SK-N-SH (cell line): ENCODE data around the gene PHACTR3. TPM values are rescaled to one million over a fixed set of nuclear protein-coding genes. Genes with fewer than 3 reads are reported as not detected.

Experiments
- CTCF ChIA-PET: fragments of 300-600, 350-600 bp; formaldehyde crosslinking; extraction: SDS; loops from one replicate; lab custom pipeline; 2021; lab: Yijun Ruan, JAX
- POLR2A ChIA-PET: fragments of 350-600 bp; sonication (Branson Sonifier 250); formaldehyde crosslinking; extraction: SDS; loops from one replicate; lab custom pipeline; 2020; ENCODE audit warnings: antibody characterized with exemption, inconsistent platforms; lab: Yijun Ruan, JAX
- DNase-seq: peaks from one replicate; pipeline ENCODE4 v3.0.0; 2012
- H2AFZ ChIP-seq: fragments of 200-600 bp; sonication (generic); 2 replicates; pipeline ENCODE4 v1.8.1; 2016; ENCODE audit warnings: antibody characterized with exemption, mild to moderate bottlenecking, low read depth
- H3F3A ChIP-seq: fragments of 200-600 bp; sonication (generic); replicated peaks from 2 replicates; pipeline ENCODE3; 2016; ENCODE audit warnings: antibody characterized with exemption, mild to moderate bottlenecking; ENCODE audit not compliant: insufficient read depth
- H3K27ac ChIP-seq, 2 experiments: fragments of 200-500 bp in 1 of 2; fragments of 200-600 bp in 1 of 2; sonication (Bioruptor generic) in 1 of 2; sonication (generic), shearing (Covaris generic) in 1 of 2; 2 replicates each; pipeline versions ENCODE4 v1.5.1 to v1.6.1; 2014 to 2016; ENCODE audit warnings: low read depth in 2 of 2, inconsistent platforms in 1 of 2, low read length in 1 of 2, mild to moderate bottlenecking in 1 of 2, mixed read lengths in 1 of 2
- H3K27me3 ChIP-seq: fragments of 200-600 bp; sonication (generic), shearing (Covaris generic); 2 replicates; pipeline ENCODE4 v1.6.1; 2016; ENCODE audit warnings: mixed run types; ENCODE audit not compliant: insufficient read depth
- H3K36me3 ChIP-seq, 2 experiments: fragments of 200-500 bp in 1 of 2; fragments of 200-600 bp in 1 of 2; sonication (Bioruptor generic) in 1 of 2; sonication (generic) in 1 of 2; replicated peaks in 1 of 2; 2 replicates each; pipeline versions ENCODE3 to v1.5.1; 2014 to 2016; ENCODE audit warnings: low read length in 1 of 2, mild to moderate bottlenecking in 1 of 2; ENCODE audit not compliant: insufficient read depth in 2 of 2, control insufficient read depth in 1 of 2
- H3K4me1 ChIP-seq, 2 experiments: fragments of 200-500 bp in 1 of 2; fragments of 200-600 bp in 1 of 2; sonication (Bioruptor generic) in 1 of 2; sonication (generic), shearing (Covaris generic) in 1 of 2; 2 replicates each; pipeline versions ENCODE4 v1.5.1 to v1.6.1; 2014 to 2016; ENCODE audit warnings: low read depth in 1 of 2, low read length in 1 of 2, mixed run types in 1 of 2; ENCODE audit not compliant: insufficient read depth in 2 of 2, control insufficient read depth in 1 of 2
- H3K4me2 ChIP-seq: fragments of 200-600 bp; sonication (generic), shearing (Covaris generic); 2 replicates; pipeline ENCODE4 v1.6.1; 2017; ENCODE audit warnings: mixed run types
- H3K4me3 ChIP-seq, 2 experiments: fragments of 200-500 bp in 1 of 2; fragments of 200-600 bp in 1 of 2; sonication (Bioruptor generic) in 1 of 2; sonication (generic), shearing (Covaris generic) in 1 of 2; 2 replicates each; pipeline versions ENCODE4 v1.5.1 to v1.8.1; 2014 to 2016; ENCODE audit warnings: low read depth in 2 of 2, inconsistent platforms in 1 of 2, low read length in 1 of 2, mild to moderate bottlenecking in 1 of 2, mixed read lengths in 1 of 2, moderate library complexity in 1 of 2
- H3K79me2 ChIP-seq: fragments of 200-600 bp; sonication (generic); 2 replicates; pipeline ENCODE4 v1.8.1; 2017; ENCODE audit warnings: mild to moderate bottlenecking; ENCODE audit not compliant: insufficient read depth
- H3K9ac ChIP-seq: fragments of 200-600 bp; sonication (generic); 2 replicates; pipeline ENCODE4 v1.6.1; 2017; ENCODE audit warnings: mixed run types
- H3K9me2 ChIP-seq: fragments of 200-600 bp; sonication (generic); 2 replicates; pipeline ENCODE4 v1.6.1; 2017; ENCODE audit warnings: mixed run types
- H3K9me3 ChIP-seq: fragments of 200-600 bp; sonication (generic); 2 replicates; pipeline ENCODE4 v1.6.1; 2017; ENCODE audit warnings: mixed run types, mild to moderate bottlenecking, moderate library complexity
- H4K20me1 ChIP-seq: fragments of 200-600 bp; sonication (generic); 2 replicates; pipeline ENCODE4 v1.6.1; 2017; ENCODE audit warnings: mild to moderate bottlenecking, mixed run types; ENCODE audit not compliant: insufficient read depth
- CHD2 ChIP-seq: fragments of 150-350 bp; IDR thresholded peaks from 2 replicates; pipeline ENCODE4 v1.6.1; 2018; ENCODE audit warnings: low read length; ENCODE audit not compliant: partially characterized antibody
- ELF1 ChIP-seq: IDR thresholded peaks from 2 replicates; pipeline ENCODE4 v1.4.0; 2012
- FOXM1 ChIP-seq: IDR thresholded peaks from 2 replicates; pipeline ENCODE4 v1.4.0; 2012; ENCODE audit warnings: low read depth, mild to moderate bottlenecking
- JUND ChIP-seq: IDR thresholded peaks from 2 replicates; pipeline ENCODE4 v1.4.0; 2012
- MXI1 ChIP-seq: IDR thresholded peaks from 2 replicates; pipeline ENCODE4 v1.6.1; 2012; ENCODE audit warnings: mild to moderate bottlenecking, low read depth, low read length, improper control_type of control experiment
- NRF1 ChIP-seq: IDR thresholded peaks from 2 replicates; pipeline ENCODE4 v1.6.1; 2012; ENCODE audit warnings: low read depth, mild to moderate bottlenecking, low read length
- POLR2AphosphoS5 ChIP-seq: IDR thresholded peaks from 2 replicates; pipeline ENCODE4 v1.6.1; 2012; ENCODE audit warnings: low read depth, low read length
- RCOR1 ChIP-seq: fragments of 150-350 bp; IDR thresholded peaks from 2 replicates; pipeline ENCODE4 v1.6.1; 2017; ENCODE audit warnings: antibody characterized with exemption, low read length
- SIN3A ChIP-seq: IDR thresholded peaks from 2 replicates; pipeline ENCODE4 v1.6.1; 2012; ENCODE audit warnings: low read depth, mild to moderate bottlenecking, low read length, moderate library complexity, borderline replicate concordance
- TEAD4 ChIP-seq: IDR thresholded peaks from 2 replicates; pipeline ENCODE4 v1.4.0; 2012; ENCODE audit warnings: mild to moderate bottlenecking, borderline replicate concordance; ENCODE audit not compliant: insufficient read depth
- YY1 ChIP-seq: IDR thresholded peaks from 2 replicates; pipeline ENCODE4 v1.4.0; 2012; ENCODE audit warnings: low read depth, mild to moderate bottlenecking
- WGBS: methylation state at CpG from one replicate; pipeline ENCODE4 v1.1.6; 2017; ENCODE audit warnings: low lambda C conversion rate; 5-methylcytosine and 5-hydroxymethylcytosine counted together
- polyA plus RNA-seq, 3 experiments: library from polyadenylated mRNA; depleted of rRNA; stranded (reverse); fragments of >200 nt; gene quantifications; 2 replicates each; pipeline ENCODE4 v1.2.3, GENCODE V29; 2012
- TF ChIP-seq, protein P1 (sequence below): IDR thresholded peaks from 2 replicates; pipeline ENCODE4 v1.4.0; 2012; ENCODE audit warnings: low read depth, borderline replicate concordance
- TF ChIP-seq, protein P2 (sequence below): fragments of 150-350 bp; IDR thresholded peaks from 2 replicates; pipeline ENCODE4 v1.6.1; 2016; ENCODE audit warnings: mild to moderate bottlenecking, low read depth, low read length
- TF ChIP-seq, protein P3 (sequence below): fragments of 150-350 bp; IDR thresholded peaks from 2 replicates; pipeline ENCODE4 v1.6.1; 2017; ENCODE audit warnings: antibody characterized with exemption, low read length, low read depth, borderline replicate concordance

Gene PHACTR3
- polyA plus RNA-seq, 1 of the 3 experiments (the other 2 are of a cell fraction), result 0.10 TPM

DNA sequence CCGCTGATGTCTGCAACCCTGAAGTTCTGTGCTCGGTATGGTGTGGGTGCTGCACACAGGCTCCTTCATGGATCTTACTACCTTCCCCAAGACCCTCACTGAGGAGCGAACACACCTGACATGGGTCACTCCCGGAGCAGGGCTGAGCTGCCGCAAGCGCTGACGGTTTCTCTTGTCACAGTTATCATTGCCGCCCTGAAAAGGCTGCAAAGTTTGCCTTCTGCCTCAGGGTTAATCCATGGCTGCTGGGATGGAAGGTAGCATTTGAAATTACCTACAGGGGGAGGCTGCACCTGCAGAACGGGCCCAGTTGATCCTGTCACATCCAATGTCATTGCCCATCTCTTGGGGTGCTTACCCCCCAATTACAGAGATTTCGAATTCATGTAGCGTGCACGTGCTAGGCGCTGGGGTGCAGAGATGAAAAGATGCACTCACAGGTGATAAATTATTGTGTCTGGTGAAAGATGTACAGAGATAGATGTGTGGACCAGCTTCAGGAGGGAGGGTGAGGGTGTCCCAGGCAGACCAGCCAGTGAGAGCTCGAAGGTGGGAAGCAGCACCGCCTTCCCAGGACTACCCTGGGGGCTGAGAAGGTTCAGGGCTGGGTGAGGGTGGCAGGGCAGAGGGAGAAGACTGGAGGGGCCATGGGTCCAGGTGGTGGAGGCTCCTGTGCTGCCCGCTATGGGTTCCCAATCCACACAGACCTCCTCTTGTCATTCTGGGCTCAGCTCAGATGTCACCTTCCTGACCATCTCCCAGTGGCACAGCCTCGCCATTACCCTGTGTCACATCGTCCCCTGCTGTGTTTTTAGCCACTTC, 209.0 kb downstream of the PHACTR3 start:
- no peaks in the 10 kb centered on the region for H3K27me3 ChIP-seq
- no peaks in the 10 kb centered on the region for H3F3A ChIP-seq
- DNase-seq, result no peak
- WGBS, result 48% methylated on average over 12 of the region's 18 CpGs
- H2AFZ ChIP-seq, result no peak overlapping the region
- H3K9me3 ChIP-seq, result no peaks in the 10 kb centered on the region
- H3K36me3 ChIP-seq, result no peaks in the 10 kb centered on the region
- H3K9ac ChIP-seq, result no peak overlapping the region
- H4K20me1 ChIP-seq, result no peaks in the 10 kb centered on the region
- H3K4me3 ChIP-seq, result no peak overlapping the region
- H3K4me1 ChIP-seq, result peaks cover 0 to 2% of the 10 kb centered on the region in 2 experiments; a peak in 1 of 4 replicates
- TF ChIP-seq, protein P1, sequence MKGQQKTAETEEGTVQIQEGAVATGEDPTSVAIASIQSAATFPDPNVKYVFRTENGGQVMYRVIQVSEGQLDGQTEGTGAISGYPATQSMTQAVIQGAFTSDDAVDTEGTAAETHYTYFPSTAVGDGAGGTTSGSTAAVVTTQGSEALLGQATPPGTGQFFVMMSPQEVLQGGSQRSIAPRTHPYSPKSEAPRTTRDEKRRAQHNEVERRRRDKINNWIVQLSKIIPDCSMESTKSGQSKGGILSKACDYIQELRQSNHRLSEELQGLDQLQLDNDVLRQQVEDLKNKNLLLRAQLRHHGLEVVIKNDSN, result no peak
- TF ChIP-seq MXI1 (no peak), RCOR1 (no peak), POLR2AphosphoS5 (no peak), ELF1 (no peak), CHD2 (no peak), SIN3A (no peak), TEAD4 (no peak)
- TF ChIP-seq, protein P2, sequence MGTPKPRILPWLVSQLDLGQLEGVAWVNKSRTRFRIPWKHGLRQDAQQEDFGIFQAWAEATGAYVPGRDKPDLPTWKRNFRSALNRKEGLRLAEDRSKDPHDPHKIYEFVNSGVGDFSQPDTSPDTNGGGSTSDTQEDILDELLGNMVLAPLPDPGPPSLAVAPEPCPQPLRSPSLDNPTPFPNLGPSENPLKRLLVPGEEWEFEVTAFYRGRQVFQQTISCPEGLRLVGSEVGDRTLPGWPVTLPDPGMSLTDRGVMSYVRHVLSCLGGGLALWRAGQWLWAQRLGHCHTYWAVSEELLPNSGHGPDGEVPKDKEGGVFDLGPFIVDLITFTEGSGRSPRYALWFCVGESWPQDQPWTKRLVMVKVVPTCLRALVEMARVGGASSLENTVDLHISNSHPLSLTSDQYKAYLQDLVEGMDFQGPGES, result no peak
- no peaks in the 10 kb centered on the region for H3K9me2 ChIP-seq
- no peaks in the 10 kb centered on the region for H3K79me2 ChIP-seq
- no peak overlapping the region for H3K4me2 ChIP-seq
- H3K27ac ChIP-seq, result no peak overlapping the region
- ChIA-PET POLR2A (no interaction called here), CTCF (interaction anchor here (1.0 to 1.6 kb wide), 3 partner anchors 30 to 36 kb away, joined by 3 to 6 read pairs (median 3); no protein-coding TSS in a partner anchor)

DNA sequence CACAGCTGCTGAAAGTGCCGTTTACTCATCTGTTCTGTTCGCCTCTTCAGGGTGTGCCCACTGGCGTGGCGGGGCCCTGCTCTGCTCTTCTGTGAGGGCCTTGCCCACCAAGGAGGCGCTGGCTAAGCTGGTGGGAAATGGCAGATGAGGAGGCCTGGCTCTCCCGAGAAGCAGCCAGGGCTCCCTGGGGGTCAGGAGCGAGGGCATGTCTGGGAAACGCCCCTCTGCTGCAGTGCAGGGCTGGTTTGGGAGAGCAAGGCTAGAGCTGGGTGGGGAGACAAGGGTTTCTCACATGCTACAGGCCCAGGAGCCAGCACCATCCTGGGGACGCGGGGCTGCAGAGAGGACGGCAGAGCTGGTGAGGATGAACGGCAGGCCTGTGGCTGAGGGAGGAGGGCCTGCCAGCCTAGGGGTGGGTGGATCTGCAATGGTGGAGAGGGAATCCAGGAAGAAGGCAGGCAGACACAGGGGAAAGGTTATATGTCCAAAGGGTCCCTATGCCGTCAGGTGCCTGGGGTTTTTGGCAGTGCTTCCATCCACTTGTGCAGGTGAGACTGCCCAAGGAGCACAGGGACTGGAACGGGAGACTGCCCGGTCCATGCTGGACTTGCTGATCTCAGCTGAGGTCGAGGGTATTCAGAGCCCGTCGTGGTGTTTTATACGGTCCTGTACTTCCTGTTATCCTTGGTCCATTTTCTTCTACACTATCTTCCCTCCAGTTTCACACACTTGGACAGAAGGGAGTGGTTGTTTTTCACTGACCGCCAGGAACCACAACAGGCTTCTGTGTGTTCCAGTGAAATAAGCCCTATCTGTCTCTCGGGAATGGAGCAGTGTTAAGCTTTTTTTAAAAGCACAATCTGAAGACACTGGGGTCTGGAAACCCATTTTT, 209.9 kb downstream of the PHACTR3 start:
- Histone ChIP-seq H3K9ac (no peak overlapping the region), H3F3A (no peaks in the 10 kb centered on the region), H3K36me3 (no peaks in the 10 kb centered on the region), H3K4me2 (no peak overlapping the region), H3K79me2 (no peaks in the 10 kb centered on the region), H4K20me1 (no peaks in the 10 kb centered on the region), H3K9me3 (no peaks in the 10 kb centered on the region), H3K4me3 (no peak overlapping the region), H3K27me3 (no peaks in the 10 kb centered on the region), H2AFZ (no peak overlapping the region), H3K4me1 (peaks cover 0 to 2% of the 10 kb centered on the region in 2 experiments; a peak in 1 of 4 replicates), H3K9me2 (no peaks in the 10 kb centered on the region), H3K27ac (no peak overlapping the region)
- ChIA-PET CTCF (interaction anchor here (1.0 to 1.6 kb wide), 2 partner anchors 31 to 35 kb away, joined by 3 to 6 read pairs; no protein-coding TSS in a partner anchor), POLR2A (no interaction called here)
- no peak for TF ChIP-seq FOXM1
- no peak for TF ChIP-seq JUND
- no peak for TF ChIP-seq MXI1
- TF ChIP-seq, protein P2, result no peak
- no peak for TF ChIP-seq YY1
- TF ChIP-seq NRF1, result no peak
- TF ChIP-seq, protein P3, sequence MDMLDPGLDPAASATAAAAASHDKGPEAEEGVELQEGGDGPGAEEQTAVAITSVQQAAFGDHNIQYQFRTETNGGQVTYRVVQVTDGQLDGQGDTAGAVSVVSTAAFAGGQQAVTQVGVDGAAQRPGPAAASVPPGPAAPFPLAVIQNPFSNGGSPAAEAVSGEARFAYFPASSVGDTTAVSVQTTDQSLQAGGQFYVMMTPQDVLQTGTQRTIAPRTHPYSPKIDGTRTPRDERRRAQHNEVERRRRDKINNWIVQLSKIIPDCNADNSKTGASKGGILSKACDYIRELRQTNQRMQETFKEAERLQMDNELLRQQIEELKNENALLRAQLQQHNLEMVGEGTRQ, result no peak
- no peak for DNase-seq
- WGBS, result 45% methylated on average over 20 of the region's 21 CpGs
